ENCODE data around the gene RBM25.

DNA sequence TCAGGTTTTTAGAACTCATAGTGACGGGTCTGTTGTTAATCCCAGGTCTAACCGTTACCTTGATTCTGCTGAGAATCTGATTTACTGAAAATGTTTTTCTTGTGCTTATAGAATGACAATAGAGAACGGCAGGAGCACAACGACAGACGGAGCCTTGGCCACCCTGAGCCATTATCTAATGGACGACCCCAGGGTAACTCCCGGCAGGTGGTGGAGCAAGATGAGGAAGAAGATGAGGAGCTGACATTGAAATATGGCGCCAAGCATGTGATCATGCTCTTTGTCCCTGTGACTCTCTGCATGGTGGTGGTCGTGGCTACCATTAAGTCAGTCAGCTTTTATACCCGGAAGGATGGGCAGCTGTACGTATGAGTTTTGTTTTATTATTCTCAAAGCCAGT is 112.4 kb downstream of the RBM25 start:
- no peak for TF ChIP-seq REST (IDR thresholded peaks at IDR 0.05; ENCODE audit: low read depth, low read length)
- TF ChIP-seq, protein P1, sequence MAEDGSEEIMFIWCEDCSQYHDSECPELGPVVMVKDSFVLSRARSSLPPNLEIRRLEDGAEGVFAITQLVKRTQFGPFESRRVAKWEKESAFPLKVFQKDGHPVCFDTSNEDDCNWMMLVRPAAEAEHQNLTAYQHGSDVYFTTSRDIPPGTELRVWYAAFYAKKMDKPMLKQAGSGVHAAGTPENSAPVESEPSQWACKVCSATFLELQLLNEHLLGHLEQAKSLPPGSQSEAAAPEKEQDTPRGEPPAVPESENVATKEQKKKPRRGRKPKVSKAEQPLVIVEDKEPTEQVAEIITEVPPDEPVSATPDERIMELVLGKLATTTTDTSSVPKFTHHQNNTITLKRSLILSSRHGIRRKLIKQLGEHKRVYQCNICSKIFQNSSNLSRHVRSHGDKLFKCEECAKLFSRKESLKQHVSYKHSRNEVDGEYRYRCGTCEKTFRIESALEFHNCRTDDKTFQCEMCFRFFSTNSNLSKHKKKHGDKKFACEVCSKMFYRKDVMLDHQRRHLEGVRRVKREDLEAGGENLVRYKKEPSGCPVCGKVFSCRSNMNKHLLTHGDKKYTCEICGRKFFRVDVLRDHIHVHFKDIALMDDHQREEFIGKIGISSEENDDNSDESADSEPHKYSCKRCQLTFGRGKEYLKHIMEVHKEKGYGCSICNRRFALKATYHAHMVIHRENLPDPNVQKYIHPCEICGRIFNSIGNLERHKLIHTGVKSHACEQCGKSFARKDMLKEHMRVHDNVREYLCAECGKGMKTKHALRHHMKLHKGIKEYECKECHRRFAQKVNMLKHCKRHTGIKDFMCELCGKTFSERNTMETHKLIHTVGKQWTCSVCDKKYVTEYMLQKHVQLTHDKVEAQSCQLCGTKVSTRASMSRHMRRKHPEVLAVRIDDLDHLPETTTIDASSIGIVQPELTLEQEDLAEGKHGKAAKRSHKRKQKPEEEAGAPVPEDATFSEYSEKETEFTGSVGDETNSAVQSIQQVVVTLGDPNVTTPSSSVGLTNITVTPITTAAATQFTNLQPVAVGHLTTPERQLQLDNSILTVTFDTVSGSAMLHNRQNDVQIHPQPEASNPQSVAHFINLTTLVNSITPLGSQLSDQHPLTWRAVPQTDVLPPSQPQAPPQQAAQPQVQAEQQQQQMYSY (CRISPR knock-in tag; IDR thresholded peaks at IDR 0.05) = no peak
- TF ChIP-seq CHD2 (IDR thresholded peaks at IDR 0.05; ENCODE audit: borderline replicate concordance, low read depth, low read length) = no peak
- TF ChIP-seq EZH2 (IDR thresholded peaks at IDR 0.05; ENCODE audit: borderline replicate concordance, control insufficient read depth, low read depth, low read length) = no peak
